GM23338 (cell line): Measurements from ENCODE around the gene TMUB1. TPM values are rescaled to one million over a fixed set of nuclear protein-coding genes. Genes with fewer than 3 reads are reported as not detected.

ENCODE experiments used
- polyA plus RNA-seq: library from polyadenylated mRNA; unstranded; fragments of >200 nt; fragmentation: Nextera tagmentation; extraction: Ambion mirVana; gene quantifications from 2 replicates; pipeline ENCODE4 v1.2.1, GENCODE V29; 2016
- total RNA-seq: library from RNA; depleted of rRNA; stranded (reverse); fragments of >200 nt; shearing (Covaris generic); gene quantifications from 2 replicates; pipeline ENCODE4 v1.2.3, GENCODE V29; 2014; rRNA removed

TMUB1 gene
- total and polyA plus RNA-seq, 2 experiments from 2014 or later = 47.6 to 61.1 TPM

Other genes starting within 250 kb of the TMUB1 start
- gene AOC1, start 231.0 kb downstream of the TMUB1 start, total RNA-seq = 0.47 TPM in 1 of 2 replicates, not detected in the other
- gene AOC1, start 231.0 kb downstream of the TMUB1 start, polyA plus RNA-seq = not detected in 2 replicates
- 11.3 and 14.7 TPM in 2 replicates for gene KCNH2, start 105.2 kb downstream of the TMUB1 start, total RNA-seq
- 2.6 and 2.9 TPM in 2 replicates for gene KCNH2, start 105.2 kb downstream of the TMUB1 start, polyA plus RNA-seq
- 6.1 and 13.3 TPM in 2 replicates for gene NOS3, start 92.5 kb downstream of the TMUB1 start, total RNA-seq
- 2.6 and 3.1 TPM in 2 replicates for gene NOS3, start 92.5 kb downstream of the TMUB1 start, polyA plus RNA-seq
- 1.2 and 2.2 TPM in 2 replicates for gene ATG9B, start 59.0 kb downstream of the TMUB1 start, total RNA-seq
- 3.2 and 3.4 TPM in 2 replicates for gene ATG9B, start 59.0 kb downstream of the TMUB1 start, polyA plus RNA-seq
- 27.1 and 41.1 TPM in 2 replicates for gene ABCB8, start 55.0 kb downstream of the TMUB1 start, total RNA-seq
- gene ABCB8, start 55.0 kb downstream of the TMUB1 start, polyA plus RNA-seq = 11.4 and 13.1 TPM in 2 replicates
- gene ASIC3, start 35.0 kb downstream of the TMUB1 start, total RNA-seq = 0.54 and 0.90 TPM in 2 replicates
- 0.87 and 1.4 TPM in 2 replicates for gene ASIC3, start 35.0 kb downstream of the TMUB1 start, polyA plus RNA-seq
- gene CDK5, start 25.6 kb downstream of the TMUB1 start, total RNA-seq = 17.4 and 19.8 TPM in 2 replicates
- 27.1 TPM in 2 replicates for gene CDK5, start 25.6 kb downstream of the TMUB1 start, polyA plus RNA-seq
- 90.4 and 106 TPM in 2 replicates for gene SLC4A2, start 23.9 kb downstream of the TMUB1 start, total RNA-seq
- 64.8 and 75.5 TPM in 2 replicates for gene SLC4A2, start 23.9 kb downstream of the TMUB1 start, polyA plus RNA-seq
- gene FASTK, start 2.7 kb downstream of the TMUB1 start, total RNA-seq = 42.5 and 57.4 TPM in 2 replicates
- gene FASTK, start 2.7 kb downstream of the TMUB1 start, polyA plus RNA-seq = 36.4 and 37.4 TPM in 2 replicates
- 32.2 and 39.2 TPM in 2 replicates for gene AGAP3, start 3.0 kb upstream of the TMUB1 start, total RNA-seq
- 24.0 and 24.9 TPM in 2 replicates for gene AGAP3, start 3.0 kb upstream of the TMUB1 start, polyA plus RNA-seq
- gene GBX1, start 84.2 kb upstream of the TMUB1 start, total RNA-seq = 0.24 and 1.8 TPM in 2 replicates
- not detected in 2 replicates for gene GBX1, start 84.2 kb upstream of the TMUB1 start, polyA plus RNA-seq
- not detected in 2 replicates for gene ASB10, start 103.8 kb upstream of the TMUB1 start, total RNA-seq
- gene ASB10, start 103.8 kb upstream of the TMUB1 start, polyA plus RNA-seq = not detected in 2 replicates
- not detected in 2 replicates for gene H2BK1, start 127.0 kb upstream of the TMUB1 start, total RNA-seq
- gene H2BK1, start 127.0 kb upstream of the TMUB1 start, polyA plus RNA-seq = not detected in 2 replicates
- gene ABCF2, start 143.7 kb upstream of the TMUB1 start, total RNA-seq = 47.9 and 58.7 TPM in 2 replicates
- gene ABCF2, start 143.7 kb upstream of the TMUB1 start, polyA plus RNA-seq = 17.8 and 18.7 TPM in 2 replicates
- gene CHPF2, start 149.0 kb upstream of the TMUB1 start, total RNA-seq = 24.9 and 26.1 TPM in 2 replicates
- gene CHPF2, start 149.0 kb upstream of the TMUB1 start, polyA plus RNA-seq = 4.8 and 5.4 TPM in 2 replicates
- gene SMARCD3, start 165.2 kb upstream of the TMUB1 start, total RNA-seq = 2.2 and 3.3 TPM in 2 replicates
- 2.7 and 4.0 TPM in 2 replicates for gene SMARCD3, start 165.2 kb upstream of the TMUB1 start, polyA plus RNA-seq